ENCODE results near the gene THTPA. TPM values are rescaled to one million over a fixed set of nuclear protein-coding genes. Genes with fewer than 3 reads are reported as not detected.
"Not testable (repeated sequence)": the region's sequence is repeated elsewhere in the genome, so short reads cannot be mapped to it uniquely, and the experiment has no call there.

THTPA gene
- total RNA-seq, 2 experiments from 2014 or later, result 14.2 to 19.2 TPM

GRCh38 chr14:23523229-23524016 lies 32.6 kb upstream of the THTPA start:
- Mint-ChIP-seq H3K9me3 (no peaks in the 10 kb centered on the region), H3K36me3 (no peaks in the 10 kb centered on the region), H3K4me3 (no peak overlapping the region), H3K27me3 (no peaks in the 10 kb centered on the region), H3K4me1 (no peaks in the 10 kb centered on the region), H3K27ac (no peak overlapping the region)
- POLR2A ChIA-PET, result no interaction called here
- DNase-seq (no peak), ATAC-seq (ENCODE audit: low read depth) (no peak)

GRCh38 chr14:23524954-23525353 lies 31.1 kb upstream of the THTPA start:
- DNase-seq, result no peak
- POLR2A ChIA-PET, result no interaction called here
- ATAC-seq (ENCODE audit: low read depth), result no peak
- no peak overlapping the region for H3K4me3 Mint-ChIP-seq
- H3K36me3 Mint-ChIP-seq, result no peaks in the 10 kb centered on the region
- peaks cover 1% of the 10 kb centered on the region for H3K4me1 Mint-ChIP-seq
- H3K9me3 Mint-ChIP-seq, result no peaks in the 10 kb centered on the region
- no peaks in the 10 kb centered on the region for H3K27me3 Mint-ChIP-seq
- no peak overlapping the region for H3K27ac Mint-ChIP-seq

- DNase-seq (no peak), ATAC-seq (ENCODE audit: low read depth) (no peak)
- Mint-ChIP-seq H3K27me3 (no peaks in the 10 kb centered on the region), H3K4me3 (no peak overlapping the region), H3K9me3 (no peaks in the 10 kb centered on the region), H3K27ac (no peak overlapping the region), H3K4me1 (peaks cover 8% of the 10 kb centered on the region), H3K36me3 (no peaks in the 10 kb centered on the region)
- POLR2A ChIA-PET, result no interaction called here
These were observed 30.5 kb upstream of the THTPA start for GRCh38 chr14:23525611-23526010.

- Mint-ChIP-seq H3K27ac (no peak overlapping the region), H3K9me3 (no peaks in the 10 kb centered on the region)
These were observed 27.5 kb upstream of the THTPA start for GRCh38 chr14:23528555-23528954.

GRCh38 chr14:23529016-23529415 lies 27.1 kb upstream of the THTPA start:
- Mint-ChIP-seq H3K27ac (no peak overlapping the region), H3K9me3 (no peaks in the 10 kb centered on the region), H3K4me1 (peaks cover 12% of the 10 kb centered on the region), H3K36me3 (no peaks in the 10 kb centered on the region), H3K4me3 (no peak overlapping the region), H3K27me3 (no peaks in the 10 kb centered on the region)
- DNase-seq (no peak), ATAC-seq (ENCODE audit: low read depth) (no peak)
- POLR2A ChIA-PET, result no interaction called here

More at GRCh38 chr14:23528555-23528954, 27.5 kb upstream of the THTPA start:
- POLR2A ChIA-PET, result no interaction called here
- Mint-ChIP-seq H3K27me3 (no peaks in the 10 kb centered on the region), H3K4me1 (peaks cover 12% of the 10 kb centered on the region), H3K4me3 (no peak overlapping the region), H3K36me3 (no peaks in the 10 kb centered on the region)
- DNase-seq, result no peak
- no peak for ATAC-seq (ENCODE audit: low read depth)

- Mint-ChIP-seq H3K4me1 (peaks cover 12% of the 10 kb centered on the region), H3K4me3 (no peak overlapping the region), H3K27me3 (no peaks in the 10 kb centered on the region), H3K9me3 (no peaks in the 10 kb centered on the region), H3K27ac (no peak overlapping the region), H3K36me3 (no peaks in the 10 kb centered on the region)
- DNase-seq, result no peak
- no peak for ATAC-seq (ENCODE audit: low read depth)
- POLR2A ChIA-PET, result no interaction called here
These were observed 25.6 kb upstream of the THTPA start for GRCh38 chr14:23530375-23531055.

GRCh38 chr14:23531391-23531790 lies 24.7 kb upstream of the THTPA start:
- Mint-ChIP-seq H3K4me1 (peaks cover 12% of the 10 kb centered on the region), H3K27me3 (no peaks in the 10 kb centered on the region), H3K27ac (no peak overlapping the region), H3K4me3 (no peak overlapping the region), H3K9me3 (no peaks in the 10 kb centered on the region), H3K36me3 (no peaks in the 10 kb centered on the region)
- no peak for DNase-seq
- no peak for ATAC-seq (ENCODE audit: low read depth)
- POLR2A ChIA-PET, result no interaction called here

GRCh38 chr14:23532658-23533057 lies 23.4 kb upstream of the THTPA start:
- Mint-ChIP-seq H3K27ac (no peak overlapping the region), H3K36me3 (no peaks in the 10 kb centered on the region), H3K4me1 (peaks cover 12% of the 10 kb centered on the region), H3K4me3 (no peak overlapping the region), H3K9me3 (no peaks in the 10 kb centered on the region), H3K27me3 (no peaks in the 10 kb centered on the region)
- ATAC-seq (ENCODE audit: low read depth) (no peak), DNase-seq (no peak)
- POLR2A ChIA-PET, result no interaction called here

GRCh38 chr14:23533652-23534435 lies 22.2 kb upstream of the THTPA start:
- POLR2A ChIA-PET, result no interaction called here
- no peak overlapping the region for H3K4me3 Mint-ChIP-seq
- H3K9me3 Mint-ChIP-seq, result no peaks in the 10 kb centered on the region
- H3K27ac Mint-ChIP-seq, result no peak overlapping the region
- H3K36me3 Mint-ChIP-seq, result no peaks in the 10 kb centered on the region
- H3K4me1 Mint-ChIP-seq, result peaks cover 14% of the 10 kb centered on the region
- no peaks in the 10 kb centered on the region for H3K27me3 Mint-ChIP-seq
- ATAC-seq (ENCODE audit: low read depth), result no peak
- no peak for DNase-seq

GRCh38 chr14:23535943-23536342 lies 20.1 kb upstream of the THTPA start:
- POLR2A ChIA-PET, result no interaction called here
- Mint-ChIP-seq H3K36me3 (no peaks in the 10 kb centered on the region), H3K27me3 (no peaks in the 10 kb centered on the region), H3K27ac (no peak overlapping the region), H3K4me3 (no peak overlapping the region), H3K9me3 (no peaks in the 10 kb centered on the region), H3K4me1 (peaks cover 6% of the 10 kb centered on the region)
- ATAC-seq (ENCODE audit: low read depth) (no peak), DNase-seq (no peak)

GRCh38 chr14:23536494-23536893 lies 19.6 kb upstream of the THTPA start:
- peaks cover 5% of the 10 kb centered on the region for H3K27me3 Mint-ChIP-seq

GRCh38 chr14:23536906-23537305 lies 19.2 kb upstream of the THTPA start:
- H3K36me3 Mint-ChIP-seq; H3K27ac Mint-ChIP-seq; H3K4me3 Mint-ChIP-seq; H3K4me1 Mint-ChIP-seq; H3K9me3 Mint-ChIP-seq; ATAC-seq (ENCODE audit: low read depth); H3K27me3 Mint-ChIP-seq; POLR2A ChIA-PET; DNase-seq: not testable (repeated sequence)

More at GRCh38 chr14:23536494-23536893, 19.6 kb upstream of the THTPA start:
- POLR2A ChIA-PET, result no interaction called here
- Mint-ChIP-seq H3K4me3 (no peak overlapping the region), H3K4me1 (peaks cover 2% of the 10 kb centered on the region), H3K27ac (no peak overlapping the region), H3K9me3 (no peaks in the 10 kb centered on the region), H3K36me3 (no peaks in the 10 kb centered on the region)
- ATAC-seq (ENCODE audit: low read depth), result no peak
- no peak for DNase-seq

GRCh38 chr14:23537351-23538049 lies 18.6 kb upstream of the THTPA start:
- Mint-ChIP-seq H3K27me3 (peaks cover 8% of the 10 kb centered on the region), H3K9me3 (no peaks in the 10 kb centered on the region), H3K4me3 (no peak overlapping the region), H3K4me1 (peaks cover 5% of the 10 kb centered on the region), H3K27ac (no peak overlapping the region), H3K36me3 (no peaks in the 10 kb centered on the region)
- ATAC-seq (ENCODE audit: low read depth), result no peak
- no peak for DNase-seq
- POLR2A ChIA-PET, result no interaction called here
